ENCODE measurements around the gene SMIM32.

DNA sequence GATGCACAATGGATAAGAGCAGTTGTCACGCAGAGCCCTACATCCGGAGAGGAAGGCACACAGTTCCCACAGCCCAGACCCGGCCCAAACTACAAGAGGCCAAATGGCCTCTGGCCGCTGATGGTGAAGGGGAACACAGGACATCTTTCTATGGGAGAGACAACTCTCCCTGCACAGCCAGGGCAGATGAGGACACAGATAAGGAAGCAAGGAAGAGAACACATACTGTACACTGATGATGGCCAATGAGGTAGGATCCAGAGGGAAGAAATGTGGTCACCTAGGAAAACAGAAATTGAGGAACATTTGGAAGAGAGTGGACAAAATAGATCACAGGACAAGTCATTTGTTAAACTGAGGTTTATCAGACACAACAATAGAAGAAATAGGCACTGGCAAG, 28.4 kb upstream of the SMIM32 start:
- TF ChIP-seq POLR2A (IDR thresholded peaks at IDR 0.05) (no peak), CTCF (IDR thresholded peaks at IDR 0.05) (no peak)
